GM18858 (cell line): ENCODE results near the gene MTOR.
"Not testable (repeated sequence)": the region's sequence is repeated elsewhere in the genome, so short reads cannot be mapped to it uniquely, and the experiment has no call there.

ENCODE experiments used
- ATAC-seq: cut with Tn5 transposase; IDR thresholded peaks from one replicate; pipeline ENCODE4 v1.9.1; 2021; ENCODE audit not compliant: unreplicated experiment

The MTOR gene

GRCh38 chr1:11187000-11187399 lies 75.4 kb downstream of the MTOR start:
- ATAC-seq = no peak

- ATAC-seq = no peak
These were observed 77.4 kb downstream of the MTOR start for GRCh38 chr1:11184973-11185372.

DNA sequence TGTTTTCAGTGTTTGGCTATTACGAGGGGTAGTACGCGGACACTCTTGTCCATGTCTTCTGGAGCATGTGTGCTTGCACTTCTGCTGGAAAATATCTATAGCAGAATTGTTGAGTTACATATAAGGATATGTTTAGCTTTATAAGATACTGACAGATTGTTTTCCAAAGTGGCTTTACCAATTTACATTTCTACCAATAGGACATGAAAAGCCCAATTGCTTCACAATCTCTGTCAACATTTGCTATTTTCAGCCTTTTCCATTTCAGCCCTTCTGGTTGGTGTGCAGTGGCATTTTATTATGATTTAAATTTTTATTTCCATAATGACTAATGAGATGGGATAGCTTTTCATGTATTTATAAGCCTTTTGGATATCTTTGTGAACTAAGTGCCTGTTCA lies 79.5 kb downstream of the MTOR start:
- no peak for ATAC-seq

DNA sequence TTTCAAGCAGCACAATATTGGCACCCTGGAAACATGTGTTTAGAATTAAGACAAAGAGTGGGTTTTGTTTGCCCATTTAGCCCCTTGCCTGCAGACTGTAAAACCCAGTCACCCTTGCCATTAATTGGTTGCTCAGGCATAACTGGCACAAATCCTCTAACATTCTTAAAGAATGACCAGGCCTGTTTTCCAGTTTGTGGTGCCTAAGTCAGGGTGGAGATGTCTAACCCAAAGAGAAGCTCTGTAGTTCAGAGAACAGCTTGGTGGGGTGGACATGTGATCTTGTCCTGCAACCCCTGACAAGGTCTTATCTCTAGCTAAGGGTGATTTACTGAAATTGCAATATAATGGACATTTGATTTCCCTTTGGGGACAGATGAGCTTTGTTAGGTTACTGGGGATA lies 82.0 kb downstream of the MTOR start:
- ATAC-seq = no peak

- ATAC-seq = not testable (repeated sequence)
These were observed 82.6 kb downstream of the MTOR start for GRCh38 chr1:11179749-11180148.

- ATAC-seq = no peak
These were observed 83.2 kb downstream of the MTOR start for GRCh38 chr1:11179125-11179524.

DNA sequence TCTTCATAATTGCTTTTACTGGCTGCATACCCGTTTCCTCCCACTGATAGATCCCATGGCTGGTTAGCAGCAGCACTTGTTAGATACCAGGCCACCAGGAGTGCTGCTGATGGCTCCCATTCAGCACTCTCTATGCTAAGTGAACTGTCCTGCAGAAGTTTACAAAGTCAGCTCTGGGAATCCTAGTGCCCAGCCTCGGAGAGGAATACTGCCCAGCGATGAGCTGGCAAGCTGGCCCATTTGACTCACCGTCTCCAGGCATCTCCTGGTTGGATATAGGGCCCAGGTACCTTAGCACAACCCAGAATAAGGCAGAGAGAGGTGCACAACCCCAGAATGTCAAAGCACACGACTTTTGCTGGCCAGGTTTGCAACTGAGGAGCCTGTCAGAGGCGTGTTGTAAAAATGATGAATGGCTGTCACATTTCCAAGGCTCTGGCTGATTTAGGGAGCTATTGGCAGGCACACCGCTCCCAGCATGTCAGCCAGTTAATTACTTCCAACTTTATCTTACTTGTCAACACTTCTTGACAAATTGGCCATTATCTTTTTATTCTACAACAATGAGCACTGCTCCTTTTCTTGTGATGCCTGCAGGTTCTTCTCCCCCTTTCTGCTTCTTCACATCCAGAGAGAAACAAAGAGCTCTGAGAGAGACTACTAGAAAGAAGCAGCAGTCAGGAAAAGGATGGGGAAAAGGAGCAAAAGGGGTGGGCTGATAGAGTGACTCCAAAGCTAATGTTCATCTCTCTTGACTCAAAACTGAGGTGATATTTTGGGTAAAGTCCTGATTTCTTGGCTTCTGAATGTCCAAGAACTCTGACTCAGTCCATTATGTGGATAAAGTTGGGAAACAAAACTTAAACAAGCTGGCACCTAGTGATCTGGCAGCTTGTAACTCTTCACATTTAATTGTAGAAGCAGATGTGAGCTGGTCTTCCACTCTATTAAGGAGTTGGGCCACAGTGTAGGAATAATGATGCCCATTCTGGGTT lies 84.0 kb downstream of the MTOR start:
- no peak for ATAC-seq

DNA sequence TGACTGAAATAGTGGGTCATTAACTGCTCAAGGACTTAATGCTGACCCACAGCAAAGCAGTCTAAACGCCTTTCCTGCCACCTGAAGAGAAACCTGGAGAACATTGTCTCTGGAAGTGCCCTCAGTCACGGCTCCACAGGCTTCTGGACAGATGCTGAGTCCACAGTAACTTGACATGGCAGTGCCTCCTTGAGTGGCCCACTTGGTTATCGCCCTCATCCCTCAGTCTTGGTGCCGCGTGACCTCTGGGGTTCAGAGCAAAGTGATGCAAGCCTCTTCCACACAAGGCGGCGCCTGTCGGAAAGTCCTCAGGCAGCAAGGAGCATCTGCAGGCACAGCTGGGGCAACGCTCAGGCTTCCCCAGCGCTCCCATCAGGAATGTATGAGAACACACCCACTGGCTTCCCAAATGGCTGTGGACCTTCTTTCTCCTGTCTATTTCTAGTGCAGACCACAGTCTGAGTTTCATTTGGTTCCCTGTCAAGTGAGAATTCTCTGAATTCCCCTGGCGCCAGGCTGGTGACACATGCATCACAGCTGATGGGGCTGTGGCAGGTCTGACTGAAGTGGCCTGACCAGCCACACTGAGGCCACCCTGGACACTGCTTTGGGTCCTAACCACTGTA lies 86.2 kb downstream of the MTOR start:
- ATAC-seq = no peak

DNA sequence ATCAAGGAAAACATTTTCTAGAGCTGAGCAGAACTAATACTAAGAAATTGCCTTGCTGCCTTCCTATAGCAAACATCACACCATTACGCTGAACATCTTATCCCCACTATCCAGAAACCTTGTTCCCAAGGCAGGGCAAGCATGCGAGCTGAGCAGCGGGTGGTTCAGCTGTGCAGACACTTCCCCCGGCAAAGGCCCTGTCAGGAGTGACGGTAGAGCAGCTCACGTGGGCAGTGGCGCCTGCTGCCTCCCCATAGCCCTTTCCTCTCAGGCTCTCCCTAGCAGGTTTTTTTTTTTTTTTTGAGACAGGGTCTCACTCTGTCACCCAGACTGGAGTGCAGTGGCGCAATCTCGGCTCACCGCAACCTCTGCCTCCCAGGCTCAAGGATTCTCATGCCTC lies 86.9 kb downstream of the MTOR start:
- ATAC-seq = no peak

DNA sequence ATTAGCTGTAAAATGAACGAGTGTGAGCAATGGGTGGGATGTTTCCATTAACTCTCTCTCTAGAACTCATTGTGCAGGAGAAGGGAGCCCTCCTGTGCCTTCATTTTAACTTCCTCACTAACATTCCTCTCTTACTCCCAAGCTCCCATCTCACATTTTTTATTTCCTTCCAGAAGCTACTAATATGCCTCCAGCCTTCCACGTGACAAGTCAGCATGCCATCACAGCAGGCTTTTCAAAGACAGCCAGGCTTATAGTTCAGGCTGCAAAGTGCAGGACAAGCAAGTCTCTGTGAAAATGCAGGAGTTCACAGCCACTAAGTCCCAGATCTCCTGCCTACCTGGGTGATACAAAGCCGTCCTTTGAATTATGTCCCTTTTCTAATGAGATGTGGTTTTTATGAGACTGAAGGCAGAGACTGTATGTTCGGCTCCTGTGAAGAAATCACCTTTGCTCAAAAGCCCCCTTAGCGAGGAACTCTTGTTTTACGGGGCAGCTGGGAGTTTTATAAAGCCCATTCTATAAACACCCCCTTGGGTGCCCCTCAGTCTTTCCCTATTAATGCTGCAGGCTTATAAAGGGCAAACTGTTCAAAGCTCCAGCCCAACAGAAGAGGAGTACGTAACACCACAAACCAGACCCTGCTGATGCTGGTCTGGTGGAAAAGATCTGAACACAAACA lies 87.9 kb downstream of the MTOR start:
- no peak for ATAC-seq

DNA sequence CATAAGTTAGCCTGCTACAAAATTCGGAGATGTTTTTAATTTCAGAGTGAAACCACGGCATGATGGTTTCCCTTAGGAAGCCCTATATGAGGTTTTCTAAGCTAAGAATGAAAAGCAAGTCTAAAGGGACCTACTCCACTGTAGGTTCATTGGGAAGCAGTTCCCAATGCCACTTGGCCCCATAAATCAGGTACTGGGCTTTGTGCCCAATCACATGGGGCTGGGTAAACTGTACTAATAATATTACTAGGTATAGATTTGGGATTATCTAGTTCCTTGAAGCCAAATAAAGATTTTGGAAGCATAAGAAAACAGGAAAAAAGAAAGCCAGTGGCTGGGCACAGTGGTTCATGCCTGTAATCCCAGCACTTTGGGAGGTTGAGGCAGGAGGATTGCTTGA lies 92.2 kb downstream of the MTOR start:
- ATAC-seq = no peak

GRCh38 chr1:11169202-11169601 lies 93.1 kb downstream of the MTOR start:
- no peak for ATAC-seq

DNA sequence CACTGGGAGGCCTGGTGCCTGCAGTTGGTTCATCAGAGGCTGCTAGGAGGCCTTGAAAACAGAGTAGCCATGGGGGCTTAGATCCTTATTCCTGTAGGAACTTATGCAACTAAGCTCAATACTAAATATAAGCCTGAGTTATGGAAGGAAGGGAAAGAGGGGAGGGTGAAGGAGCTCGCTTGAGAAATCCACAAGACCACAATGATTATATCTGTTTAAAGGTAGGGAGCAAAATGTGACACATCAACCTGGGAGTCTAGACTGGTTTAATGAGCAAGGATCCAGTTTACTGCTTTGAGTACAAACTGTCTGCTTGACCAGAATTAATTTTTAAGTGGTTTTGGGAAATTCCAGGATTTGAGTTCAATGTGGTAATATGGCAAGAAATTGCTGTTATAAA lies 93.6 kb downstream of the MTOR start:
- ATAC-seq = no peak

DNA sequence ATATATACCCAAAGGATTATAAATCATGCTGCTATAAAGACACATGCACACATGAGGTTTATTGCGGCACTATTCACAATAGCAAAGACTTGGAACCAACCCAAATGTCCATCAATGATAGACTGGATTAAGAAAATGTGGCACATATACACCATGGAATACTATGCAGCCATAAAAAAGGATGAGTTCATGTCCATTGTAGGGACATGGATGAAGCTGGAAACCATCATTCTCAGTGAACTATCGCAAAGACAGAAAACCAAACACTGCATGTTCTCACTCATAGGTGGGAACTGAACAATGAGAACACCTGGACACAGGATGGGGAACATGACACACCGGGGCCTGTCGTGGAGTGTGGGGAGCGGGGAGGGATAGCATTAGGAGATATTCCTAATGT lies 95.6 kb downstream of the MTOR start:
- ATAC-seq = not testable (repeated sequence)

- not testable (repeated sequence) for ATAC-seq
These were observed 99.6 kb downstream of the MTOR start for GRCh38 chr1:11162752-11163151.

- no peak for ATAC-seq
These were observed 103.5 kb downstream of the MTOR start for GRCh38 chr1:11158720-11159321.

- ATAC-seq = no peak
These were observed 104.1 kb downstream of the MTOR start for GRCh38 chr1:11158291-11158690.

- ATAC-seq = no peak
These were observed 104.5 kb downstream of the MTOR start for GRCh38 chr1:11157867-11158266.

DNA sequence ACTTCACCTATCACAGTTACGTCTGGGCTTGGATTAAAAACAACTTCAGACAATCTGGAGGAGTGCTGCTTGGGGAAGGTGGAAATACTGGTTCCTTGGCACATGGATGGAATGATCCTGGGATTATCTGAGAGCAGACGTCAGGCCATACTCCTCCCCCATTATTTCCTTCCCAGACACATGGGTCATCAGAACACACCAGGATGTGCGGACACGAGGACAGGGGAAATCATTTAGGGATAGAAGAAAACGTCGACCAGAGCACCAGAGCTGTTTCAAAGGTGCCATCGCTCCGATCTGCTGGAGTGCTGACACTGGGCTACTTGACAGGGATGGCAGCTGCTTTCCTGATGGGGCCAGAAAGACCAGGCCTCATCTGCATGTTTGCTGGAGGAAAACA lies 105.0 kb downstream of the MTOR start:
- no peak for ATAC-seq

DNA sequence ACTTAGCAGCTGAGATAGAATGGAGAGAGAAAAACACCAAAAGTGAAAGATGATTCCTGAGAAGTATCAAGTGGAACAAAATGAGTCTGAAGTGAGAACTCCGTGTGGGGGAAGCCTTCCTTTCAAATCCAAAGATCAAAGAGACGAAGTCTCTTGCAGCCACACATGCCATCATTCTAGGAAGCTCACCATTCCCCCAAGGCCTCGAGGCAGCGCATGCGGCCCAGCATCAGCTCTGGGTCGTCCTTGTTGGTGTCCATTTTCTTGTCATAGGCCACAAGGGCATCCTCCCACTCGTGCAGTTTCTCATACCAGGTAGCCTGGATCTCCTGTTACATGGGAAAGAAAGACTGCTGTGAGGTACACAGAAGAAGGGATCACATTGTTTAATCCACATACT lies 105.4 kb downstream of the MTOR start:
- no peak for ATAC-seq

DNA sequence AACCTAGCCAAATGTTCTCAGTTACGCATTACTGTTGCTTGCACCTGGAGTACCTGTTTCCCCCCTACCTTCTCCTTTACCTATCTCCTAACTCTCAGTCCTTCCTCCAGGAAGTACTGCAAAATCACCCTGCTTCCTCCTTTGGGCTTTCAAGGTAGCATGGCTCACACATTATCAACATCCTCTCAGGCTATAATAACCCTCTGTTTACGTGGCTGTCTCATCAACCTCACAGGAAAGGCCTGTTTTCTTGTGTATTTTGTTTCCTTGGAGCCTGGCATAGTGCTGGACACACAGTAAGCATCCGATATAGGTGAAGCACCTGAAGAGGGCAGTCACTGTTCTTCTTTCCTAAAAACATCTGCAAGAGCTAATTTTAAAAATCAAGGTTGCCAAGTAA lies 105.9 kb downstream of the MTOR start:
- no peak for ATAC-seq
